PC-3 (cell line): Measurements from ENCODE around the gene MRPL45. TPM values are rescaled to one million over a fixed set of nuclear protein-coding genes. Genes with fewer than 3 reads are reported as not detected.

Experiments used
- ATAC-seq: fragments of 200-7000 bp; cut with Tn5 transposase; 2 replicates; pipeline ENCODE4 v1.9.1; 2020; ENCODE audit warnings: mild to moderate bottlenecking, moderate library complexity
- BruUV-seq: library from RNA; stranded (reverse); fragments of 400-500 nt; replicated peaks from 2 replicates; lab custom pipeline; 2021; lab: Mats Ljungman, UMichigan
- CTCF ChIA-PET: fragments of 300-600 bp; sonication (Branson Sonifier 250); formaldehyde crosslinking; loops from one replicate; lab custom pipeline; 2022; ENCODE audit warnings: antibody characterized with exemption; lab: Charles Lee
- POLR2A ChIA-PET: fragments of 300-600 bp; sonication (Branson Sonifier 250); formaldehyde crosslinking; loops from one replicate; lab custom pipeline; 2022; ENCODE audit warnings: antibody characterized with exemption; ENCODE audit not compliant: unreplicated experiment; lab: Charles Lee
- DNase-seq: peaks from one replicate; pipeline ENCODE4 v3.0.0-alpha.2; 2015
- H2AFZ ChIP-seq: fragments of 300-600 bp; sonication (generic); 2 replicates; pipeline ENCODE4 v1.6.0; 2016; ENCODE audit warnings: antibody characterized with exemption, low read length
- H3F3A ChIP-seq: fragments of 300-600 bp; sonication (generic); one replicate; pipeline ENCODE4 v1.6.0; 2017; ENCODE audit warnings: antibody characterized with exemption, low read length, control low read depth, mild to moderate bottlenecking; ENCODE audit not compliant: unreplicated experiment
- H3K27ac ChIP-seq: fragments of 300-600 bp; sonication (generic); 2 replicates; pipeline ENCODE4 v1.5.1; 2016; ENCODE audit warnings: mild to moderate bottlenecking, low read length
- H3K27me3 ChIP-seq: fragments of 300-600 bp; sonication (generic); 2 replicates; pipeline ENCODE4 v1.6.1; 2016; ENCODE audit warnings: low read length, mixed read lengths
- H3K36me3 ChIP-seq: fragments of 300-600 bp; sonication (generic); 2 replicates; pipeline ENCODE4 v1.6.1; 2016; ENCODE audit warnings: low read depth, mixed run types, low read length, mixed read lengths
- H3K4me1 ChIP-seq: fragments of 300-600 bp; sonication (generic); 2 replicates; pipeline ENCODE4 v1.5.1; 2016; ENCODE audit warnings: low read length; ENCODE audit not compliant: insufficient read depth
- H3K4me2 ChIP-seq: fragments of 300-600 bp; sonication (generic); 2 replicates; pipeline ENCODE4 v1.6.0; 2016; ENCODE audit warnings: low read length
- H3K4me3 ChIP-seq: fragments of 300-600 bp; sonication (generic); 2 replicates; pipeline ENCODE4 v1.5.1; 2016; ENCODE audit warnings: mild to moderate bottlenecking, low read length, mixed read lengths
- H3K79me2 ChIP-seq: fragments of 300-600 bp; sonication (generic); 2 replicates; pipeline ENCODE4 v1.6.1; 2017; ENCODE audit warnings: low read length, mixed read lengths
- H3K9ac ChIP-seq: fragments of 300-600 bp; sonication (generic); 2 replicates; pipeline ENCODE4 v1.6.0; 2016; ENCODE audit warnings: mild to moderate bottlenecking, low read length
- H3K9me2 ChIP-seq: fragments of 300-600 bp; sonication (generic); replicated peaks from 2 replicates; pipeline ENCODE4 v1.6.1; 2016; ENCODE audit warnings: mixed run types, low read length, mixed read lengths
- H3K9me3 ChIP-seq: fragments of 300-600 bp; sonication (generic); 2 replicates; pipeline ENCODE4 v1.6.1; 2016; ENCODE audit warnings: low read length, mixed read lengths
- H4K20me1 ChIP-seq: fragments of 300-600 bp; sonication (generic); 2 replicates; pipeline ENCODE4 v1.6.1; 2016; ENCODE audit warnings: low read length, mixed read lengths
- EZH2 ChIP-seq: fragments of 300-600 bp; sonication (generic); IDR thresholded peaks from one replicate; pipeline ENCODE4 v1.6.1; 2017; ENCODE audit warnings: antibody characterized with exemption, mild to moderate bottlenecking, low read length; ENCODE audit not compliant: unreplicated experiment
- EZH2phosphoT487 ChIP-seq: fragments of 300-600 bp; sonication (generic); IDR thresholded peaks from 2 replicates; pipeline ENCODE4 v1.6.1; 2018; ENCODE audit warnings: mild to moderate bottlenecking, antibody characterized with exemption, low read length, borderline replicate concordance
- intact Hi-C: fragments of 100-400 bp; cut with micrococcal nuclease; formaldehyde crosslinking; loops from 2 replicates; pipeline ENCODE4 v1.9.0; 2023
- total RNA-seq: library from RNA; depleted of rRNA; stranded (reverse); fragments of >200 nt; gene quantifications from 2 replicates; pipeline ENCODE4 v1.2.3, GENCODE V29; 2014; rRNA removed
- TF ChIP-seq, protein P1 (sequence below): fragments of 300-600 bp; sonication (generic); conservative IDR thresholded peaks from 2 replicates; pipeline ENCODE4 v1.5.1; 2017; ENCODE audit warnings: antibody characterized with exemption, low read depth, mild to moderate bottlenecking, low read length

Gene MRPL45
- total RNA-seq, 1 experiment from 2014 or later, result 34.3 TPM

DNA sequence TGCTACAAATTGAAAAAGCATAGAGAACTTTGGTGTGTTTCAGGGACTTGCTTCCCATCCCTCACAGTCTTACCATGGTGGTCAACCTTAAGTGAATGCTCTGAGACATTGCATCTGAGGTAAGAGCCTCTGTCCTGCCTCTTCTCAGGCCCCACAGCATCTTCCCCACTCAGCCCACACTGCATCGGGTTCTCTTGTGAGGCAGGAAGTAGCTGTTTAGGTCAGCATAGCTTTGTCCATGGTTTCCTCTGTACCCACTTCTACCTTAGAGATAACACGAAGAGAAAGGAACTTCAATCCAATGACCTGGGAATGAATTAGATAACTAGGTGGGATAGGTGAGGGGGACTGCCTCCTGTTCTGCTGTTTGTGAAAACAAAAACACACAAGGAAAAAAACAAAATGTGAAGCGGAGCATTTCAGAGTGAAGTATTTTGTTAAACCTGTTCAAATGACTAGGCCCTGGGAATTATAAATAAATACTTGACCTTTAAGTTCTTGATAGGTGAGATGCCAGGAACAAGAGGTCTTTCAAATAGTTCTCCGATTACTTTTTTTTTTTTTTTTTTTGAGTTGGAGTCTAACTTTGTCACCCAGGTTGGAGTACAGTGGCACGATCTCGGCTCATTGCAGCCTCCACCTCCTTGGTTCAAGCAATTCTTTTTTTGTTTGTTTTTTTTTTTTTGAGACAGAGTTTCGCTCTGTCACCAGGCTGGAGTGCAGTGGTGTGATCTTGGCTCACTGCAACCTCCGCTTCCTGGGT lies 72.3 kb downstream of the MRPL45 start:
- CTCF ChIA-PET, result no interaction called here
- no peak for DNase-seq

More for the DNA sequence above, 72.3 kb downstream of the MRPL45 start:
- Histone ChIP-seq H3K4me3 (no peak overlapping the region), H3K79me2 (no peaks in the 10 kb centered on the region), H3K36me3 (no peaks in the 10 kb centered on the region), H3K4me2 (no peak overlapping the region), H3K9ac (no peak overlapping the region), H3K9me2 (no peaks in the 10 kb centered on the region), H4K20me1 (no peaks in the 10 kb centered on the region), H2AFZ (no peak overlapping the region), H3K27me3 (no peaks in the 10 kb centered on the region), H3K27ac (no peak overlapping the region), H3F3A (no peaks in the 10 kb centered on the region), H3K4me1 (no peaks in the 10 kb centered on the region), H3K9me3 (no peaks in the 10 kb centered on the region)
- no peak for ATAC-seq
- TF ChIP-seq EZH2 (no peak), EZH2phosphoT487 (no peak)
- TF ChIP-seq, protein P1, sequence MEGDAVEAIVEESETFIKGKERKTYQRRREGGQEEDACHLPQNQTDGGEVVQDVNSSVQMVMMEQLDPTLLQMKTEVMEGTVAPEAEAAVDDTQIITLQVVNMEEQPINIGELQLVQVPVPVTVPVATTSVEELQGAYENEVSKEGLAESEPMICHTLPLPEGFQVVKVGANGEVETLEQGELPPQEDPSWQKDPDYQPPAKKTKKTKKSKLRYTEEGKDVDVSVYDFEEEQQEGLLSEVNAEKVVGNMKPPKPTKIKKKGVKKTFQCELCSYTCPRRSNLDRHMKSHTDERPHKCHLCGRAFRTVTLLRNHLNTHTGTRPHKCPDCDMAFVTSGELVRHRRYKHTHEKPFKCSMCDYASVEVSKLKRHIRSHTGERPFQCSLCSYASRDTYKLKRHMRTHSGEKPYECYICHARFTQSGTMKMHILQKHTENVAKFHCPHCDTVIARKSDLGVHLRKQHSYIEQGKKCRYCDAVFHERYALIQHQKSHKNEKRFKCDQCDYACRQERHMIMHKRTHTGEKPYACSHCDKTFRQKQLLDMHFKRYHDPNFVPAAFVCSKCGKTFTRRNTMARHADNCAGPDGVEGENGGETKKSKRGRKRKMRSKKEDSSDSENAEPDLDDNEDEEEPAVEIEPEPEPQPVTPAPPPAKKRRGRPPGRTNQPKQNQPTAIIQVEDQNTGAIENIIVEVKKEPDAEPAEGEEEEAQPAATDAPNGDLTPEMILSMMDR, result no peak
- intact Hi-C loops, result no loop called here
- POLR2A ChIA-PET, result no interaction called here
- no TSS peak for BruUV-seq

Other genes with a start within 250 kb of the MRPL45 start
- not detected in 2 replicates for gene TBC1D3C, start 228.5 kb upstream of the MRPL45 start, total RNA-seq
- not detected in 2 replicates for gene TBC1D3E, start 169.2 kb upstream of the MRPL45 start, total RNA-seq
- not detected in 2 replicates for gene TBC1D3, start 104.6 kb upstream of the MRPL45 start, total RNA-seq
- gene GPR179, start 46.8 kb downstream of the MRPL45 start, total RNA-seq, result not detected in 2 replicates
- gene SOCS7, start 54.7 kb downstream of the MRPL45 start, total RNA-seq, result 7.4 and 9.8 TPM in 2 replicates
- 9.0 and 10.6 TPM in 2 replicates for gene ARHGAP23, start 131.3 kb downstream of the MRPL45 start, total RNA-seq